ENCODE measurements around the gene PSMB4.

PSMB4 gene

GRCh38 chr1:151405187-151405951, 6.0 kb downstream of the PSMB4 start:
- H3K9me3 ChIP-seq (ENCODE audit: control insufficient read depth in 5 of 5, low read length in 5 of 5), result no peaks in the 10 kb centered on the region
- H3K36me3 ChIP-seq (ENCODE audit: control insufficient read depth in 5 of 5, insufficient read depth in 5 of 5, low read length in 5 of 5), result peaks cover 34 to 96% (median 94%) of the 10 kb centered on the region in 5 donors
- no peak overlapping the region for H3K9ac ChIP-seq (ENCODE audit: low read length in 5 of 5)
- no peak overlapping the region for H3K27ac ChIP-seq (ENCODE audit: low read depth, low read length)
- H3K4me3 ChIP-seq (ENCODE audit: low read depth in 1 of 5, low read length in 5 of 5), result no peak overlapping the region
- no peaks in the 10 kb centered on the region for H3K27me3 ChIP-seq (ENCODE audit: control insufficient read depth in 5 of 5, insufficient read depth in 4 of 5, low read length in 5 of 5)
- H3K4me1 ChIP-seq (ENCODE audit: control insufficient read depth in 5 of 5, insufficient read depth in 5 of 5, low read length in 5 of 5), result peaks cover 4 to 10% (median 9%) of the 10 kb centered on the region in 5 donors

- Histone ChIP-seq H3K4me1 (ENCODE audit: control insufficient read depth in 5 of 5, insufficient read depth in 5 of 5, low read length in 5 of 5) (peaks cover 0 to 2% (median 1%) of the 10 kb centered on the region in 5 donors), H3K9me3 (ENCODE audit: control insufficient read depth in 5 of 5, low read length in 5 of 5) (no peaks in the 10 kb centered on the region), H3K36me3 (ENCODE audit: control insufficient read depth in 5 of 5, insufficient read depth in 5 of 5, low read length in 5 of 5) (peaks cover 42 to 96% (median 95%) of the 10 kb centered on the region in 5 donors), H3K4me3 (ENCODE audit: low read depth in 1 of 5, low read length in 5 of 5) (no peak overlapping the region), H3K27me3 (ENCODE audit: control insufficient read depth in 5 of 5, insufficient read depth in 4 of 5, low read length in 5 of 5) (no peaks in the 10 kb centered on the region), H3K27ac (ENCODE audit: low read depth, low read length) (no peak overlapping the region), H3K9ac (ENCODE audit: low read length in 5 of 5) (no peak overlapping the region)
These were observed 6.8 kb downstream of the PSMB4 start for GRCh38 chr1:151406176-151406575.

- Histone ChIP-seq H3K4me3 (ENCODE audit: low read depth in 1 of 5, low read length in 5 of 5) (no peak overlapping the region), H3K9me3 (ENCODE audit: control insufficient read depth in 5 of 5, low read length in 5 of 5) (no peaks in the 10 kb centered on the region), H3K9ac (ENCODE audit: low read length in 5 of 5) (no peak overlapping the region), H3K4me1 (ENCODE audit: control insufficient read depth in 5 of 5, insufficient read depth in 5 of 5, low read length in 5 of 5) (no peaks in the 10 kb centered on the region), H3K27me3 (ENCODE audit: control insufficient read depth in 5 of 5, insufficient read depth in 4 of 5, low read length in 5 of 5) (no peaks in the 10 kb centered on the region), H3K27ac (ENCODE audit: low read depth, low read length) (no peak overlapping the region), H3K36me3 (ENCODE audit: control insufficient read depth in 5 of 5, insufficient read depth in 5 of 5, low read length in 5 of 5) (peaks cover 48 to 96% (median 95%) of the 10 kb centered on the region in 5 donors)
These were observed 7.9 kb downstream of the PSMB4 start for GRCh38 chr1:151407304-151407703.

GRCh38 chr1:151408891-151409290, 9.5 kb downstream of the PSMB4 start:
- Histone ChIP-seq H3K27me3 (ENCODE audit: control insufficient read depth in 5 of 5, insufficient read depth in 4 of 5, low read length in 5 of 5) (no peaks in the 10 kb centered on the region), H3K4me3 (ENCODE audit: low read depth in 1 of 5, low read length in 5 of 5) (no peak overlapping the region), H3K9me3 (ENCODE audit: control insufficient read depth in 5 of 5, low read length in 5 of 5) (no peaks in the 10 kb centered on the region), H3K36me3 (ENCODE audit: control insufficient read depth in 5 of 5, insufficient read depth in 5 of 5, low read length in 5 of 5) (peaks cover 50 to 93% (median 85%) of the 10 kb centered on the region in 5 donors), H3K9ac (ENCODE audit: low read length in 5 of 5) (no peak overlapping the region), H3K4me1 (ENCODE audit: control insufficient read depth in 5 of 5, insufficient read depth in 5 of 5, low read length in 5 of 5) (no peaks in the 10 kb centered on the region), H3K27ac (ENCODE audit: low read depth, low read length) (no peak overlapping the region)

- peaks cover 48 to 87% (median 74%) of the 10 kb centered on the region in 5 donors for H3K36me3 ChIP-seq (ENCODE audit: control insufficient read depth in 5 of 5, insufficient read depth in 5 of 5, low read length in 5 of 5)
- H3K4me3 ChIP-seq (ENCODE audit: low read depth in 1 of 5, low read length in 5 of 5), result no peak overlapping the region
- H3K9ac ChIP-seq (ENCODE audit: low read length in 5 of 5), result no peak overlapping the region
- peaks cover 0 to 5% (median 0%) of the 10 kb centered on the region in 5 donors for H3K4me1 ChIP-seq (ENCODE audit: control insufficient read depth in 5 of 5, insufficient read depth in 5 of 5, low read length in 5 of 5)
- H3K9me3 ChIP-seq (ENCODE audit: control insufficient read depth in 5 of 5, low read length in 5 of 5), result no peaks in the 10 kb centered on the region
- H3K27ac ChIP-seq (ENCODE audit: low read depth, low read length), result no peak overlapping the region
- H3K27me3 ChIP-seq (ENCODE audit: control insufficient read depth in 5 of 5, insufficient read depth in 4 of 5, low read length in 5 of 5), result no peaks in the 10 kb centered on the region
These were observed 12.5 kb downstream of the PSMB4 start for GRCh38 chr1:151411884-151412283.

GRCh38 chr1:151416231-151416630, 16.9 kb downstream of the PSMB4 start:
- Histone ChIP-seq H3K9ac (ENCODE audit: low read length in 5 of 5) (no peak overlapping the region), H3K9me3 (ENCODE audit: control insufficient read depth in 5 of 5, low read length in 5 of 5) (no peaks in the 10 kb centered on the region), H3K4me3 (ENCODE audit: low read depth in 1 of 5, low read length in 5 of 5) (no peak overlapping the region), H3K4me1 (ENCODE audit: control insufficient read depth in 5 of 5, insufficient read depth in 5 of 5, low read length in 5 of 5) (peaks cover 0 to 5% (median 0%) of the 10 kb centered on the region in 5 donors), H3K27ac (ENCODE audit: low read depth, low read length) (no peak overlapping the region), H3K36me3 (ENCODE audit: control insufficient read depth in 5 of 5, insufficient read depth in 5 of 5, low read length in 5 of 5) (peaks cover 29 to 69% (median 56%) of the 10 kb centered on the region in 5 donors), H3K27me3 (ENCODE audit: control insufficient read depth in 5 of 5, insufficient read depth in 4 of 5, low read length in 5 of 5) (no peaks in the 10 kb centered on the region)

GRCh38 chr1:151418081-151418480, 18.7 kb downstream of the PSMB4 start:
- H3K4me3 ChIP-seq (ENCODE audit: low read depth in 1 of 5, low read length in 5 of 5), result no peak overlapping the region
- no peak overlapping the region for H3K9ac ChIP-seq (ENCODE audit: low read length in 5 of 5)
- peaks cover 0 to 5% (median 0%) of the 10 kb centered on the region in 5 donors for H3K4me1 ChIP-seq (ENCODE audit: control insufficient read depth in 5 of 5, insufficient read depth in 5 of 5, low read length in 5 of 5)
- no peaks in the 10 kb centered on the region for H3K9me3 ChIP-seq (ENCODE audit: control insufficient read depth in 5 of 5, low read length in 5 of 5)
- no peak overlapping the region for H3K27ac ChIP-seq (ENCODE audit: low read depth, low read length)
- no peaks in the 10 kb centered on the region for H3K27me3 ChIP-seq (ENCODE audit: control insufficient read depth in 5 of 5, insufficient read depth in 4 of 5, low read length in 5 of 5)
- peaks cover 27 to 69% (median 57%) of the 10 kb centered on the region in 5 donors for H3K36me3 ChIP-seq (ENCODE audit: control insufficient read depth in 5 of 5, insufficient read depth in 5 of 5, low read length in 5 of 5)

GRCh38 chr1:151419819-151420218, 20.4 kb downstream of the PSMB4 start:
- Histone ChIP-seq H3K4me3 (ENCODE audit: low read depth in 1 of 5, low read length in 5 of 5) (no peak overlapping the region), H3K9me3 (ENCODE audit: control insufficient read depth in 5 of 5, low read length in 5 of 5) (no peaks in the 10 kb centered on the region), H3K27me3 (ENCODE audit: control insufficient read depth in 5 of 5, insufficient read depth in 4 of 5, low read length in 5 of 5) (no peaks in the 10 kb centered on the region), H3K9ac (ENCODE audit: low read length in 5 of 5) (no peak overlapping the region), H3K4me1 (ENCODE audit: control insufficient read depth in 5 of 5, insufficient read depth in 5 of 5, low read length in 5 of 5) (peaks cover 0 to 5% (median 0%) of the 10 kb centered on the region in 5 donors), H3K27ac (ENCODE audit: low read depth, low read length) (no peak overlapping the region), H3K36me3 (ENCODE audit: control insufficient read depth in 5 of 5, insufficient read depth in 5 of 5, low read length in 5 of 5) (peaks cover 39 to 76% (median 64%) of the 10 kb centered on the region in 5 donors)

GRCh38 chr1:151425103-151425502, 25.7 kb downstream of the PSMB4 start:
- no peak overlapping the region for H3K4me3 ChIP-seq (ENCODE audit: low read depth in 1 of 5, low read length in 5 of 5)
- H3K9ac ChIP-seq (ENCODE audit: low read length in 5 of 5), result no peak overlapping the region
- H3K27me3 ChIP-seq (ENCODE audit: control insufficient read depth in 5 of 5, insufficient read depth in 4 of 5, low read length in 5 of 5), result no peaks in the 10 kb centered on the region
- peaks cover 0 to 4% (median 0%) of the 10 kb centered on the region in 5 donors for H3K4me1 ChIP-seq (ENCODE audit: control insufficient read depth in 5 of 5, insufficient read depth in 5 of 5, low read length in 5 of 5)
- H3K27ac ChIP-seq (ENCODE audit: low read depth, low read length), result no peak overlapping the region
- no peaks in the 10 kb centered on the region for H3K9me3 ChIP-seq (ENCODE audit: control insufficient read depth in 5 of 5, low read length in 5 of 5)
- H3K36me3 ChIP-seq (ENCODE audit: control insufficient read depth in 5 of 5, insufficient read depth in 5 of 5, low read length in 5 of 5), result peaks cover 58 to 83% (median 77%) of the 10 kb centered on the region in 5 donors

GRCh38 chr1:151428068-151428467, 28.7 kb downstream of the PSMB4 start:
- H3K4me1 ChIP-seq (ENCODE audit: control insufficient read depth in 5 of 5, insufficient read depth in 5 of 5, low read length in 5 of 5), result peaks cover 0 to 4% (median 0%) of the 10 kb centered on the region in 5 donors
- H3K4me3 ChIP-seq (ENCODE audit: low read depth in 1 of 5, low read length in 5 of 5), result no peak overlapping the region
- no peak overlapping the region for H3K9ac ChIP-seq (ENCODE audit: low read length in 5 of 5)
- no peaks in the 10 kb centered on the region for H3K9me3 ChIP-seq (ENCODE audit: control insufficient read depth in 5 of 5, low read length in 5 of 5)
- no peak overlapping the region for H3K27ac ChIP-seq (ENCODE audit: low read depth, low read length)
- H3K36me3 ChIP-seq (ENCODE audit: control insufficient read depth in 5 of 5, insufficient read depth in 5 of 5, low read length in 5 of 5), result peaks cover 47 to 63% (median 58%) of the 10 kb centered on the region in 5 donors
- no peaks in the 10 kb centered on the region for H3K27me3 ChIP-seq (ENCODE audit: control insufficient read depth in 5 of 5, insufficient read depth in 4 of 5, low read length in 5 of 5)
